ENCODE measurements around the gene GYPC. TPM values are rescaled to one million over a fixed set of nuclear protein-coding genes. Genes with fewer than 3 reads are reported as not detected.

GYPC gene
- total RNA-seq, 1 donor from 2014 or later: 102 TPM

DNA sequence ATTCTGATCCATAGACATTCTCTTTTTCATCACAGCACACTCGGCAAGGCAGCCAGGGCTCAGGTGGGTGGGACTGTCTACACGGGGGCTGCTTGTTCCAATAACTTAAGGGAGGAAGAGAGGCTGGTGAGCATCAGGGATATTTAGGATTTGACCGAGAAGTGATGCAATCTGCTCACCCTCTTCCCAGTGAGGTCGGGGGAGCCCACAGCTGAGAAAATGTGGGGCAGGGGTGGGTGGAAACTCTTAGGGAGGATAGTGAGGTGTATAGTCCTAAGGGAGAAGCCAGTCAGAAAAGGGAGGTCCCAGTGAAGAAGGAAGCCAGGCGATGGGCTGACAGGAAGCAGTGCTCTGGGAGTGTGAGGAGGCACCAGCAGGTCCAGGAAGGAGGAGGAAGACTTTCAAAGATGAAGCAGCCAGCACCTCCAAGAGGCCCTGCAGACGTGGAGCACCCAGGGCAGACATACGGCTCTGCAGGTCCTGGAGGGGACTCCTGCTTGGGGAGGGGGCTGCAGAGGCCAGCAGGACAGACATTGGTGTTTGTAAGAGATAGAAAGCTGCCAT lies 76.8 kb downstream of the GYPC start:
- no peak for DNase-seq

DNA sequence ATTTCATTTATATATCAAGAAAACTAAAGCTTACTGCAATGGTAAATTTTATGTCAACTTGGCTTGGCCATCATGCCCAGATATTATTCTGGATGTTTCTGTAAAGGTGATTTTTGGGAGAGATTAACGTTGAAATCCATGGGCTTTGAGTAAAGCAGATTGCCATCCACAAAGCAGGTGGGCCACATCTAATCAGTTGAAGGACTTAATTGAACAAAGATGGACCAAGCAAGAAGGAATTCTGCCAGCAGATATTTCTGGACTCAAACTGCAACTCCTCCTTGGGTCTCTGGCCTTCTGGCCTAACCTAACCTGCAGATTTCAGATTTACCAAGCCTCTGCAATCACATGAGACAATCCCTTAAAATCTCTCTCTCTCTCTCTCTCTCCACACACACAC lies 77.8 kb downstream of the GYPC start:
- DNase-seq: no peak

DNA sequence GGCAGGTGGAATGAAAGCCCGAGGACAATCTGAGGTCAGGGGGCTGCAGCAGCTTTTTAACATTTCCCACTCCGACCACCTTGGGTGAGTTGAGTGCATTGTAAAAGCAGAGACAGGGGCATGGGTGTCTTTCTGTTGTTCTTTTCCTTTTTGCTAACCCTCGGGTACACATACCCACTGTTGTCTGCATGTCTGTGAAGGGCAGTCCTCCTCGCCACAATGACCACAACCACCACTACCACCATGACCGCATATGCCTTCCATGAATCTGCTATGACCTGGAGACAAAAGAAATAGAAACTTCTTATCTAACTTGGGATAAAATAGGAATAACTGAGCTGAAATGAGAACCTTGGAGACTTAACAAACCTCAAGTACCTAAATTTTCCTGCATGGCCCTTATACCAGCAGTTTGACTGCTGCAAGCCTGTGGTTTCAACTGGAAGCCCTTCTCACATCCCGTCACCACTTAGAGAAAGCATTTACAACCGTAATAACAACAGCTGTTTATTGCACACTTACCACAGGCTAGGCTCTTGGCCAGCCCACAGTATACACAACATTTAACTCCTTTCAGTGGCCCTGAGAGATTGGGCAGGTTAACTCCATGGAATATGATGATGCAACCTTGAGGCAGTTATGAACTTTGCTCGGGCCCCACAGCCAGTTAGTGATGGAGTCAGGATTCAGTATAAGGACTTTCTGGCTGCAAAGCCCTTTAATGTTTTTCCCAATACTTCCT lies 80.3 kb downstream of the GYPC start:
- DNase-seq: no peak

DNA sequence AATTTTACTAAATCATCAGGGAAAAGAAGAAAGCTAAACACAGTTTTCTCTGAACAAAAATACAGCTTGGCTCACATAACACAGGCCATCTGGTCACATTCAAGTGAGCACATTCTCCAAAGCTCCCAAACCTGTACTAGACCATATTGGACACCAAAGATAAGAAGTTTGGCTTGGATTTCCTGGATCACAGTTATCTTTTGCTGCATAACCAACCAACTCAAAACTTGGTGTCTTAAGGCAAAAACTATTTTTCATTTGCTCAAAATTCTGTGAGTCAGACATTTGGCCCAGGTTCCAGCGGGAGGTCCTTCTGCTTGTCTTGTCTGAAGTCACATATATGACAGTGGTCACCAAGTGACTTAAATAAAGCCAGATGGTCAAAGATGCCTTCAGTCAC lies 83.2 kb downstream of the GYPC start:
- no peak for DNase-seq

DNA sequence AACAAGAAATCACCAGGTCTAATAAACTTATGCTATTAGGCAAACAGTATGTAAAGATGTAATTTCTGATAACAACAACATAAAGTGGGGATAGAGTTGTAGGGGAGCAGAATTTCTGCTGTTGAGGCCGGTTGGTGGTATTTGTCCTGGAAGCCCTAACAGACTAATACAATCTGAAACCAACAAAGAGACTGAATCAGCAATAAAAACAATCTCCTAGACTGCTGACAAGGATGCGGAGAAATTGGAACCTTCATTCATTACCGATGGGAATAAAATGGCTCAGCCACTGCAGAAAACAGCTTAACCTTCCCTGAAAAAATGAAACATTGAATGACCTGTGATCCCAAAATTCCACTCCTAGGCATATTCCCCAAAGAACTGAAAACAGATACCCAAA lies 88.7 kb downstream of the GYPC start:
- no peak for DNase-seq

Small RNA genes lying within 50 kb of the gene (small RNA-seq; reads per million reads assigned to genes)
- gene RNU6-675P (ENCODE audit: low replicate concordance): not detected

Other genes starting within 250 kb of the GYPC start
- not detected for gene TEX51, start 242.7 kb downstream of the GYPC start, total RNA-seq